ENCODE data around the gene TMEM97.

The TMEM97 gene

DNA sequence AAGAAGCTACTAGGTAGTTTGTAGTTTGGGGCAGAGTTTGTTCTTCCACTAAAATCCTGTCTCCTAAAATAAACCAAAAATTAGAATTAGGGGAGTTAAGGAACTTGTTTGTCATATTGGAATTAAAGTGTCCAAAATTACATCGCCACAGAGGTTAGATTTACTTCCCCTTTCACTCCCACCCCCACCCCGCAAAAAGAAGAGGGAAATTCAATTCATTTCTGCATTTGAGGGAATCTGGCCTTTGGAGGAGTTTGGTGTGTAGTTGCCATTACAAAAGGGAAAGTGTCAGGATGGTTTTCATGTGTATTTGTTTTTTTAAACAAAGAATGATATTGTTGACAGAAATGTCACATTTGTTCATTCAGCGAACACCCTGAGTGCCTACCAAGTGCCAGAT is 5.8 kb downstream of the TMEM97 start:
- no peaks in the 10 kb centered on the region for H3K9me3 Mint-ChIP-seq
- peaks cover 20% of the 10 kb centered on the region for H3K4me1 Mint-ChIP-seq (ENCODE audit: low read depth)
- intact Hi-C loops (cut with micrococcal nuclease) = no loop called here
- H3K36me3 Mint-ChIP-seq (ENCODE audit: low read depth) = peaks cover 35% of the 10 kb centered on the region
- no peaks in the 10 kb centered on the region for H3K27me3 Mint-ChIP-seq
- no peak overlapping the region for H3K4me3 Mint-ChIP-seq
- peak overlapping the region; percentile 22 for H3K27ac Mint-ChIP-seq

DNA sequence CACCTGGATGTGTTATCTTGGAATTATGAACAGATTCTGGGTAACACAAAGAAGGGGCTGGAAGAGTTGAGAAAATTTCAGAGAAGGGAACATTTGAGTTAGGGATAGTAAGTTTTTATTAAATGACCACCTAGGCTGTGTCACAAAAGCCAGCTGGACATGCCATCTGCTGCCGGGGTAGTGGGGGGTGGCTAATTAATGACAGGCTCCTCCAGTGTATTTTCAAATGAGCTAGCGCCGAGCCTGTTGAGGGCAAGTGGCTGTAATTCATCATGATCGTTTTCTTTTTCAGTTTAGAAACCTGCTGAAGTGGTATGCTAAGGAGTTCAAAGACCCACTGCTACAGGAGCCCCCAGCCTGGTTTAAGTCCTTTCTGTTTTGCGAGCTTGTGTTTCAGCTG is 6.2 kb downstream of the TMEM97 start:
- H3K4me3 Mint-ChIP-seq = no peak overlapping the region
- peaks cover 39% of the 10 kb centered on the region for H3K36me3 Mint-ChIP-seq (ENCODE audit: low read depth)
- peak overlapping the region; percentile 22 for H3K27ac Mint-ChIP-seq
- H3K4me1 Mint-ChIP-seq (ENCODE audit: low read depth) = peaks cover 16% of the 10 kb centered on the region
- intact Hi-C loops (cut with micrococcal nuclease) = no loop called here
- no peaks in the 10 kb centered on the region for H3K9me3 Mint-ChIP-seq
- no peaks in the 10 kb centered on the region for H3K27me3 Mint-ChIP-seq

DNA sequence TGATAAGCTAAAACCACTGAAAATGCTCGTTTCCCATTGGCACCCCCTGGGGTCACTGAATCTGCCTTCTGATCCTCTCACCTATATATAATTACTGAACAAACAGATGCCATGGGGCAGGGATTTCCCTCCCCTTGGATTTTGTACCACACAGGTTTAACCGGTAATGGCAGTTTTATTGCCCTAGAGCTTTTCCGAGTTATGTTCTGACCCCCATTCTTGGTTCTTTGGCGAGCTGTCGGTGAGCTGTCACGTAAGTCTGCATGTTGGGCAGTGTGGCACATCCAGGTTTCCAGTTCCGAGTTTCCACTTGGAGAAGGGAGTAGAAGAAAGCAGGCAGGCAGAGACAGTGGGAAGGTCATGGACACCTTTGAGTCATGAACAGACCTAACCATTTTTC is 7.1 kb downstream of the TMEM97 start:
- peaks cover 15% of the 10 kb centered on the region for H3K4me1 Mint-ChIP-seq (ENCODE audit: low read depth)
- peaks cover 48% of the 10 kb centered on the region for H3K36me3 Mint-ChIP-seq (ENCODE audit: low read depth)
- no peak overlapping the region for H3K27ac Mint-ChIP-seq
- no peaks in the 10 kb centered on the region for H3K9me3 Mint-ChIP-seq
- H3K4me3 Mint-ChIP-seq = no peak overlapping the region
- intact Hi-C loops (cut with micrococcal nuclease) = no loop called here
- no peaks in the 10 kb centered on the region for H3K27me3 Mint-ChIP-seq

DNA sequence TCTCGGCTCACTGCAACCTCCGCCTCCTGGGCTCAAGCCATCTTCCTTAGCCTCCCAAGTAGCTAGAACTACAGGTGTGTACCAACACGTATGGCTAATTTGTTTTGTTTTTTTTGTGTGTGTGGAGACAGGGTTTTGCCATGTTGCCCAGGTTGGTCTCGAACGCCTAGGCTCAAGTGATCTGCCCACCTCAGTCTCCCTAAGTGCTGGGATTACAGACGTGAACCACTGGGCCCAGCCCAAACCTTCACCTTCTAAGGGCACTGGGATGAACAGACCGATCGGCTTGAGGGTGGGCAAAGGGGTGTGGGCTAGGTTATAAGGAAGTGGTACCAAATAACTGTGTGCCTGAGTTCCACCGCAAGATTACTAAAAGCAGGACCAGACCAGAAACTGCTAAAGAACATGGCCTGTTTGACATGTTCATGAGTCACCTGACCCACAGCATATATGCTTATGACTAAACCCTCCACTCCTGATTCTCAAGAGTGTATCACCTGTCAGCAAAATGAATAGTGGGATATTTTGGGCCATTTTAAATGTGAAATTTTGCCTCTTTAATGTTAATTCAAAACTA is 8.1 kb downstream of the TMEM97 start:
- no peak overlapping the region for H3K4me3 Mint-ChIP-seq
- H3K4me1 Mint-ChIP-seq (ENCODE audit: low read depth) = peaks cover 16% of the 10 kb centered on the region

DNA sequence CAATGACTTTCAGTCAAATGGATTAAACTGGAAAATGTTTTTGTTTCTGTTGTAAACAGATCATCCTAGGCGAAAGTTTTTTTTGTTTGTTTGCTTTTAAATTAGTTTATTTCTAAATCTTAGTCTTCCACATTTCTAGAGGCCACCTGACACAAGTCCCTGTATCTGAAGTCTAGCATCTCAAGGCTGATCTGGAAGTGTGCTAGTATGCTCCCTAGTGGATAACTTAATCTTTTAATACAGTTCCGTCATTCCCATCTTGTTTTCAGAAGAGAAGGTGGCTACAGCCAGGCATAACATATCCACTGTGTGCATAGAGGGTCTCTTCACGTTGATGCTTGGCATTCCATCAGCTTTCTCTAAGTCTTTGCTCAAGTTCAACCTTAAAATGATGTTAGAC is 8.7 kb downstream of the TMEM97 start:
- H3K4me3 Mint-ChIP-seq = no peak overlapping the region
- no peaks in the 10 kb centered on the region for H3K27me3 Mint-ChIP-seq
- peaks cover 20% of the 10 kb centered on the region for H3K4me1 Mint-ChIP-seq (ENCODE audit: low read depth)
- no peak overlapping the region for H3K27ac Mint-ChIP-seq
- intact Hi-C loops (cut with micrococcal nuclease) = no loop called here
- H3K36me3 Mint-ChIP-seq (ENCODE audit: low read depth) = peaks cover 61% of the 10 kb centered on the region
- H3K9me3 Mint-ChIP-seq = no peaks in the 10 kb centered on the region

More for the DNA sequence above, 8.1 kb downstream of the TMEM97 start:
- intact Hi-C loops (cut with micrococcal nuclease) = no loop called here
- H3K27ac Mint-ChIP-seq = no peak overlapping the region
- peaks cover 58% of the 10 kb centered on the region for H3K36me3 Mint-ChIP-seq (ENCODE audit: low read depth)
- H3K9me3 Mint-ChIP-seq = no peaks in the 10 kb centered on the region
- H3K27me3 Mint-ChIP-seq = no peaks in the 10 kb centered on the region

DNA sequence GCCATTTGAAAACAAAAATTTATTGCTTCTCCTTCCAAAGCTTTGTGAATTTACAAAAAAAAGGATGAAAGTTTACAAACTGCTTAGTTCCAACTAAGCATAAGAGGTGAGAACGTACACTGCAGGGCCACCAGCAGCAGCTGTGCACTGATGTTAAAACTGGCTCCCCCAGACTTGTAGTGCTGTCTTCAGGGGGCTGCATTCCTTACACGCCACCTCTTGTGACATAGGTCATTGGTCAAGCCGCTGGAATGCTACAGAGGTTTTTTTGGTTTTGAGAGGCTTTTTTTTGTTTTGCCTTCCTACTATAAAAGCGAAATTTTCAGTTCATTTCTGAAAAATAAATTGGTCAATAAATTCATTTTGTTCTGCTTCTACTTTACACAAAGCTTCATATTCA is 9.3 kb downstream of the TMEM97 start:
- Mint-ChIP-seq H3K4me3 (no peak overlapping the region), H3K9me3 (no peaks in the 10 kb centered on the region), H3K4me1 (ENCODE audit: low read depth) (peaks cover 26% of the 10 kb centered on the region), H3K27me3 (no peaks in the 10 kb centered on the region), H3K36me3 (ENCODE audit: low read depth) (peaks cover 61% of the 10 kb centered on the region), H3K27ac (no peak overlapping the region)
- intact Hi-C loops (cut with micrococcal nuclease) = no loop called here

DNA sequence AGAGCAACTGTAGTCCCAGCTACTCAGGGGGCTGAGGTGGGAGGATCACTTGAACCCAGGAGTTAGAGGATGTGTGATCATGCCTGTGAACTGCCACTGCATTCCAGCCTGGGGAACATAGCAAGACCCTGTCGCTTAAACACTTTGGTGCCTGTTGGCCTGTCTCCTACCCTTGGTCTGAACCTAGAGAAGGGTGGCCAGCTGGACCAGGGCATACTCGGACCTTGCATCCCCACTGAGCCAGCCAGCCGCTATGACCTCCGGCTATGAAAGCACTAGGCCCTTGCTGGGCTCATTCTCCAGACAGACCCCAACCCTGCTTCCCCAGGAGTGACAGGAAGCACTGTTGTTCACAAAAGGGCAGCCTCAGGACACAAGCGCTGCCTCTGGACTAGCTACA is 11.7 kb downstream of the TMEM97 start:
- no peak overlapping the region for H3K27ac Mint-ChIP-seq
- H3K4me1 Mint-ChIP-seq (ENCODE audit: low read depth) = peaks cover 33% of the 10 kb centered on the region
- peaks cover 72% of the 10 kb centered on the region for H3K36me3 Mint-ChIP-seq (ENCODE audit: low read depth)
- H3K27me3 Mint-ChIP-seq = no peaks in the 10 kb centered on the region
- no peaks in the 10 kb centered on the region for H3K9me3 Mint-ChIP-seq
- intact Hi-C loops (cut with micrococcal nuclease) = no loop called here
- H3K4me3 Mint-ChIP-seq = no peak overlapping the region

DNA sequence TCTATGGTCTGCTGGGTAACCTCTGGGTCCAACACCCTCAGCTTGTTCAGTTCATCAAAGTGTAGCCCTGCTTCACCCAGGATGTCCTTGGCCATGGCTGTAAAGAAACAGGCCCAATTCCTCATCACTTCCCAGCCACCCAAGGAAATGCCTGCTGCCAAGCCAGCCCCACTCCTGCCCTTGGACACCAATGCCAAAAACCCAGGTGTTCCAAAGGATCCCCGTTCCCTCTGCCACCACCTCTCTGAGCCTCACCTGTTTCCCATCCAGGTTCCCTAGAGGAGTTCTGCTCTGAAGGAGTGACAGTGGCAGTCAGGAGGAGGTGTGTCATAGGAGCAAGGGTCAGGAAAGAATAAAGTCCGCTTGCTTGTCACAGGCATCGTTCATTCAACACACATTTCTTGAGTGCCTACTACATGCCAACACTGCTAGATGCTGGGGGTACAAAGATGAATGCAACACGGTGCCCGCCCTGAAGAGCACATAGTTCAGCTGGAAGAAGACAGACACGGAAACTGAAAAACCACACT is 13.0 kb downstream of the TMEM97 start:
- H3K9me3 Mint-ChIP-seq = no peaks in the 10 kb centered on the region
- no peak overlapping the region for H3K4me3 Mint-ChIP-seq
- H3K27ac Mint-ChIP-seq = no peak overlapping the region
- H3K36me3 Mint-ChIP-seq (ENCODE audit: low read depth) = peaks cover 69% of the 10 kb centered on the region
- intact Hi-C loops (cut with micrococcal nuclease) = no loop called here
- no peaks in the 10 kb centered on the region for H3K27me3 Mint-ChIP-seq
- peaks cover 36% of the 10 kb centered on the region for H3K4me1 Mint-ChIP-seq (ENCODE audit: low read depth)

DNA sequence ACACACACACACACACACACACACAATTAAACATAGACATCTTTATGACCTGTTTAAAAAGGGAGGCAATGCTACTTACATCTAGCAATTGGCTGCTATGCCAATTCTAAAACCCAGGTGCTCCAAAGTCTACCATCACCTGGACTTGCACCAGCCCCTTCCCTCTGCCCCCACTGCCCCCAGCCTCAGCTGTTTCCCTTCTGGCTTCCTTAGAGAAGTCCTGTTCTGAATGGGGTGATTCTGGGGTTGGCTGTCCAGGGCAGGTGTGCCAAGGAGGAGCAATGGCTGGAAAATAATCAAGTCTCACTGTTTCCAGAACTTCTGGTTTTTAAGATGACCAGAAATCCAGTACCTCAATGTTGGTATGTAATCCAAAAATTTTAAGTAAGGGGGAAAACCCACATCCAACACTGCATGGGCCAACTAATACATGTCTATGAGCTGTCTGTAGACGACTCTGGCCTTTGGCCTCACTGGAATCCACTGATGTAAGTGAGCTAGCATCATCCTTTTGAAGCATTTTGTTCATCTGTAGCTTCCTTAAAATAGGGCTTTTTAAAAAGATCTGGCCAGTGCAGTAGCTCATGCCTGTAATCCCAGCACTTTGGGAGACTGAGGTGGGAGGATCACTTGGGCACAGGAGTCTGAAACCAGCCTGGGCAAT is 14.2 kb downstream of the TMEM97 start:
- H3K9me3 Mint-ChIP-seq = no peaks in the 10 kb centered on the region
- H3K4me3 Mint-ChIP-seq = no peak overlapping the region
- H3K27ac Mint-ChIP-seq = peak overlapping the region; percentile 76
- intact Hi-C loops (cut with micrococcal nuclease) = no loop called here
- peaks cover 49% of the 10 kb centered on the region for H3K4me1 Mint-ChIP-seq (ENCODE audit: low read depth)
- H3K27me3 Mint-ChIP-seq = no peaks in the 10 kb centered on the region
- H3K36me3 Mint-ChIP-seq (ENCODE audit: low read depth) = peaks cover 65% of the 10 kb centered on the region

DNA sequence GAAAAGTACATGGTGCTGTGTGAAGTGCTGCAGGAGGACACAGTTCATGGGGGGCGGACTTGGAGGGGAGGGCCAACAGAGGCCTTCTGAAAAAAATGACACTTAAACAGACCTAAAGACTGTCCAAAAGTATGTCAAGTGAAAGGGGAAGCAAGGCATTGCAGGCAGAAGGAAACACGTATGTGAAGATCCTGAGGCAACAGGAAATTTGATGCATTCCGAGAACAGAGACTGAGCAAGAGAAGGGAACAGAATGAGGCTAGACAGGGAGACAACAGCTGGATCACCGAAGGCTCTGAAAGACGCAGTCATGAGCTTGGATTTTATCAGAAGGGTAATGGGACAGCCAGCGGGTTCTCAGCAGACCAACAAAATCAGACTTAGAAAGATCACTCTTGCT is 15.2 kb downstream of the TMEM97 start:
- Mint-ChIP-seq H3K4me1 (ENCODE audit: low read depth) (peaks cover 54% of the 10 kb centered on the region), H3K27ac (peak overlapping the region; percentile 76), H3K9me3 (no peaks in the 10 kb centered on the region), H3K4me3 (peak overlapping the region; percentile 98), H3K27me3 (no peaks in the 10 kb centered on the region), H3K36me3 (ENCODE audit: low read depth) (peaks cover 58% of the 10 kb centered on the region)
- intact Hi-C loops (cut with micrococcal nuclease) = no loop called here

DNA sequence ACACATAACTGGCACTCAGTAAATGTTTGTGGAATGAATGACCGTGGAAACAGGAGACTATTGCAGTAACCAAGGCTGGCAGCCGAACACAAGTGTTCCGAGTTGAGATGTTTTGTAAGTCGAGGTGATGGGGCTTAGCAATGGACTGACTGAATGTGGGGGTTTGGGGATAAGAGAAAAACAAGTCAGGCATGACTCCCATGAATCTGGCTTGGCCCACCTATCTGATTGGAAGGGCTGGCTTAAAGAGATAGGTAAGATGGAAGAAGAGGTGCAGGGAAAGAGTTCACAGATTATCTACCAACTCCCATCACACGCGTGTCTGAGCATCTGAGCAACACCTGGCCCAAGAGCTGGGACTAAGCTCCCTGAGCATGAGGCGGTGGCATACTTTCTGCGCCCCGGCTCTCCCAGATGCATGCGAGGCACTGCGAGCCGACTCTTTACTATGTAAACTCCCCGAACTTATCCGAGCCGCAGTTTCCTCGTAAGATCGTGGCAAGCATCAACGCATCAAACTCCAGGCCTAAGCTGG is 15.7 kb downstream of the TMEM97 start:
- Mint-ChIP-seq H3K27me3 (no peaks in the 10 kb centered on the region), H3K4me3 (peak overlapping the region; percentile 98), H3K36me3 (ENCODE audit: low read depth) (peaks cover 58% of the 10 kb centered on the region), H3K9me3 (no peaks in the 10 kb centered on the region), H3K27ac (peak overlapping the region; percentile 76), H3K4me1 (ENCODE audit: low read depth) (peaks cover 54% of the 10 kb centered on the region)
- intact Hi-C loops (cut with micrococcal nuclease) = loop anchor here (1.0 kb wide), 2 partner anchors 15 to 23 kb away; partner anchors contain the start of genes POLDIP2 and TMEM97

DNA sequence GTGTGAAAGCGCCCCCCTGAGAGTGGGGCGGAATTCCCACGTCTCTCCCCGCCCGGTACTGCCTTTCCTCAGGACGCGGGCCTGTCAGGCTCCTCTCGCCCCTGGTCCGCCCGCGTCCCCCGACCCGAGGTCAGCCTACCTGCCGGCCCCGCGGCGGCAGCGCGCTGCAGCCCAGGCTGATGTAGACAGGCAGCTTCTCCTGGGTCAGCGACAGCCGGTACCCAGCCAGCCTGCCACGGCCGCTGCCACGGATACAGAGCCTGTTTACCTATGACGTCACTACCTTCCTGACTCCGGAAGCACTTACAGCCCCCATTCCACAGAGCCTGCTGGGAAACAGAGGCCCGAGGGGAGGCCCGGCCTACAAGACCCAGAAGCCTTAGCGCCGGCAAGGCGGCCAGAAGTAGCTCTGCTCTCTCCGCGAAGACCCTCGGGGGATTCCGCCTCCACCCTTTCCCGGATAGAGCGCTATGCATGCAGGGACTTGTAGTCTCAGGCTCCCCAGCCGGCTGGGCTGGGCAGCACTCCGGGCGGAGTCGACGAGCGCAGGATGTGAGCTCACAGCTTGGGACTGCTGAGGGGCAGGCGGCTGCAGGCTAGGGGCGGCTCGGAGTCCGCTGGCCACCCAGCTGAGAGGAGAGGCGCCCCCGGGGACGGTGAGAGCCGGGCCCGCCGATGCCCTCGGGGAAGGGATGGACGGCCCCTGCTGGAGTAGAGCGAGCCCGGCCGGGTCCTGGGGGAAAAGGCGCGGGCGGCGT is 16.4 kb downstream of the TMEM97 start, which contains the start of the genes IFT20 and TNFAIP1:
IFT20 (minus strand) TSS at position 272 of the 758 bp plus-strand sequence. CDS start 3,487 bp downstream, outside the sequence.
TNFAIP1 (plus strand) TSS at position 561 of the 758 bp plus-strand sequence. CDS start 3,761 bp downstream, outside the sequence.
- H3K27me3 Mint-ChIP-seq = no peaks in the 10 kb centered on the region
- intact Hi-C loops (cut with micrococcal nuclease) = loop anchor here (1.0 kb wide), 2 partner anchors 16 to 22 kb away; partner anchors contain the start of genes POLDIP2 and TMEM97
- peaks cover 58% of the 10 kb centered on the region for H3K36me3 Mint-ChIP-seq (ENCODE audit: low read depth)
- peak within 1 kb of the TSS; percentile 76 for H3K27ac Mint-ChIP-seq
- H3K4me3 Mint-ChIP-seq = peak within 1 kb of the TSS; percentile 98
- H3K4me1 Mint-ChIP-seq (ENCODE audit: low read depth) = peaks cover 54% of the 10 kb centered on the region
- no peaks in the 10 kb centered on the region for H3K9me3 Mint-ChIP-seq

DNA sequence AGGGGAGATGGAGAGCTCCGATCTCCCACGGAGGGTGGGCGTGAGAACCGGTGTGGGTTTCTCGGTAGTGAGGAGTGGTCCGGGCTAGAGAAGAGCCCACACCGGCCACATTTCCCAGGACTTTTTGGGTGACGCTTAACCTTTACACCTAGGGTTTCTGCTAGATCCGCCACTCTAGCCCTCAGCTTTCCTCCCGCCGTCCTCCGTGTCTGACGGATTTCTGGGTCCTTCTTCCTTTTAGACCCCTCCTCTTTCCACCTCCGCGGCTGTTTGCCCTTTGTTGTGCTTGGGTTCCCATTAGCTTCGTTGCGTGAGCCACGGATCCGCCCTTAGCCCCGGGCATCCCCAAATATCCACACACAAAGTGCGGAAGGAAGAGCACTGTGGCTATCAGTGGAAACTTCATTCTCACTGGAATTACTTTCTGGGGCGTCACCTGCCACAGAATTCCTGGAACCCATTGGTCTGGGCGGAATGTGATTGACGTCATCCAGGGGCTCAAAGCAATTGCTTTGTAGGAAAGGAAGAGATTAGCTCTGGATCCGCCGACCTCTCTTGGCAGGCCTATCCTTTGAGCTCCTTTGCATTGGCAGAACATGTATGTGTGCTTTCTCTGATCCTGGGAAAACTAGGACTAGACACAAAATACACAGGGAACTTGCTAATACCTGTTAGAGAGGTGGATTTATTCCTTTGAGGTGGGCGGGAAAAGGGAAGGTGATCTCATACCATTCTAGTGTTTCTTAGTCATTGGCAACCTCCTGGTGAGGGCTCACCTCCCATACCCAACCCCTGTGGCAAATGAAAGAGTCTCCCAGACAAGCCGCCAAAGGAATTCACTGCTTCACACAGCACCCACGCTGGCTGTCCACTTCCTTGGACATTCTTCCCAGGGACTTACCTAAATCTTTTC is 17.2 kb downstream of the TMEM97 start:
- intact Hi-C loops (cut with micrococcal nuclease) = loop anchor here (1.0 kb wide), 2 partner anchors 17 to 21 kb away; partner anchors contain the start of genes POLDIP2 and TMEM97
- H3K4me1 Mint-ChIP-seq (ENCODE audit: low read depth) = peaks cover 54% of the 10 kb centered on the region
- peaks cover 58% of the 10 kb centered on the region for H3K36me3 Mint-ChIP-seq (ENCODE audit: low read depth)

More for the DNA sequence above, 17.2 kb downstream of the TMEM97 start:
- no peaks in the 10 kb centered on the region for H3K9me3 Mint-ChIP-seq
- peak overlapping the region; percentile 98 for H3K4me3 Mint-ChIP-seq
- H3K27me3 Mint-ChIP-seq = no peaks in the 10 kb centered on the region
- H3K27ac Mint-ChIP-seq = peak overlapping the region; percentile 76
